HG03354 (cell line): ENCODE measurements around the gene SNN.

ENCODE experiments used
- ATAC-seq: cut with Tn5 transposase; IDR thresholded peaks from one replicate; pipeline ENCODE4 v1.9.1; 2021; ENCODE audit warnings: mild to moderate bottlenecking; ENCODE audit not compliant: unreplicated experiment, poor library complexity, severe bottlenecking

The SNN gene

DNA sequence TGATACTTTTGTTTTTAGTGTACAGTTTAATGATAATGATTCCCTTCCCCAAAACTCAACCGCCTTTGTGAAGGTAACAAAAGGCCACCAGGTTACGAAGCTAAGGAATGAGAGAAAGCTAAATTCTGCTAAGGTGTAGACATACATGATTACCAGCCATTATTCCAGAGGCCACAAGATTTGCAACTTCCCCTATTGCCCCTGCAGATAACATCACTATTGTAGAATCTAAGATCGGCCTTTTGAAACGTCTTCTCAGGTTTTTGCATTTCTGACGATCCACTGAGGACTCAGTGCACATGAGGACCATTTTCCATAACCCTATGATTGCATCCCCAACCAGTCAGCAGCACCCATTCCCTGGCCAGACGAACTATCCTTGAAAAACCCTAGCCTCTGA is 33.9 kb upstream of the SNN start:
- ATAC-seq: no peak

DNA sequence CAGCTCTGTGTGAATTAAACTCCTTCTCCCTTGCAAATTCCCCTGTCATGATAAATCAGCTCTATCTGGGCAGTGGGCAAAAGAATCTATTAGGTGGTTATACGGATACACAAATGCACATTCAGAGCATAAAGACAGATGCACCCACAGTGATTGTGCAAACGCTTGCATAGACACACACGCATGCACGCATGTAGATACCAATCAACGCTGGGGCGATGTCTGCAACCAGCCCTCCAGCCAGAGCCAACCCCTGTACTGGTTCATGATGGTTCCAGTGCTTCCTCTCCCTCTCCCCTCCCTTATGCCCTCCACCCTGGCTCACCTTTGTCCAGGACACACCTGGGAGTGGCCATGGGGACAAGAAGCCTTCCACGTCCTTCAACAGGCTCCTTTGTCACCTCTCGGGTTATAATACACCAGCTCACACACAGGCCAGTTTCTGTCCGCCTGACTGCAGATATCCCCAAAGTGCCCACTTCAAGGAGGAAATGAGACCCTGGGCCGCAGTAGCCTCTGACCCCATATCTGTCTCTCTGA is 33.1 kb upstream of the SNN start:
- ATAC-seq: no peak

DNA sequence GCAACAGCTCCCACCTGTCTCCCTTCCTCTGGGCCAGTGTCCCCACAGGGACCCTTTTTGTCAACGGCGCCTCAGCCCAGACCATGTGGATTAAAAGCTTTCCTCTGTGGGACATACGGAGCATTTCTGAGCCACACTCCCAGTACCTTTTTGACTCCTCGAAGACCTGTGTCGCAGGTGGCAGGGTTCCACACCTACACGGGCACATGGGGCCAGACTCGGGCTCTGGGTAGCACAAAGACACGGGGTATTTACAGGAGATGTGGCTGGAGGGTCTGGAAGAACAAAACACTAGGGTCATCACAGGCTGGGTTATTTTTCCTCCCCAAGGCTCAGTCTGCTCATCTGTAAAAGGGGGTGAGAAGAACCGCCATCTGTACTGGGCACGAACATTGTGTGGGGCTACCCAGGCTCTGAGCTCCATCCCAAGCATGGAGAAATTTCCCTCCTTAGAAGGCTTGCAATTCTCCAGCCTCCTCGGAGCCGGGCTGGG is 32.5 kb upstream of the SNN start:
- no peak for ATAC-seq

DNA sequence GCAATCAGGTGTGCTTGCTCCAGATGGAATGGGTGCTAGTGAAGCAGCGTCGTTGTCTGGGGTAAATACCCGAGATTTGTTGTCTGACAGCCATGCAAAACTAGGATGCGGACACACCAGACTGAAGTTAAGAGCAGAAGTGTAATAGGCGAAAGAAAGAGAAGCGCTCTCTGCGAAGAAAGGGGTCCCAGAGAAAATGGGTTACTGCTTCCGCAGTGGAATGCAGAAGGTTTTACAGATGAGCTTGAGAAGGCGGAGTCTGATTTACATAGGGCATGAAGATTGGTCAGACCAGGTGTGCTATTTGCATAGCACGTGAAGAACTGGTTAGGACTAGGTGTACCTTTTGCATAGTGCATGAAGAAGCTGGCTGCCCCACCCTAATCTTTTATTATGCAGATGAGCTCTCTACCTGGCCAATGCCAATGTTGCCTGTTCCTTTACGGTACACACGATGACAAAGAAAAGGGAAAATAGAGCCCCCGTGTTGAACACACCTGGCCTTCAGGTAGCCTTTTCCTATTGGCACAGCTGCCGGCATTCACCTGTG is 32.0 kb upstream of the SNN start:
- ATAC-seq: no peak

DNA sequence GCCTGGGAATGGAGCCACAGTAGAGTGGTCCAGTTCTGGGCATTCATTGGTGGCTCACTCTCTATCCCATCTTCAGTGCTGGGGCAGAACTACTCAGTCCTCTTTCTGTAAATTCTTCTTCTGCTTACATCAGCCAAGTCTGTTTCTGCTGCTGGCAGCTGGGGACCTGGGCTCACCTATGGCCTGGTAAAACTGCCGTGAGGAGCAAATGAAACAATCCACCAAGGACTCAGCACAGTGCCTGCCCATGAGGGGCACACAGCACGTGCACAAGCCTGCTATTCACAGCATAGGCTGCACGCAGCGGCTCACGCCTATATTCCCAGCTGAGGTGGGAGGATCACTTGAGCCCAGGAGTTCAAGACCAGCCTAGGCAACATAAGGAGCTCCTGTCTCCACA is 30.9 kb upstream of the SNN start:
- no peak for ATAC-seq

DNA sequence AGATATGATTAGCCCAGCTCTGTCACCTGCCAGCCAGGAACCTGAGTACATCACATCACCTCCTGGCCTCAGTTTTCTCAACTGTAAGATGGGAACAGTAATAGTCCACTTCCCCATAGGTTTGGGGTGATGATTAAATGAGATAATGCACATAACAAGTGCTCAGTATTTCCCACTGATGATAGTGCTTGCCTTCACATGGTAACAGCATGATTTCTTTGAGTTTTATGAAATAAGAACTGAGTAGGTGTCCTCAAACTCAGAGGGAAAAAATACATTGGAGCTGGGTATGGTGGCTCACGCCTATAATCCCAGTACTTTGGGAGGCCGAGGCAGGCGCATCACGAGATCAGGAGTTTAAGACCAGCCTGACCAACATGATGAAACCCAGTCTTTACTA is 30.1 kb upstream of the SNN start:
- no peak for ATAC-seq

DNA sequence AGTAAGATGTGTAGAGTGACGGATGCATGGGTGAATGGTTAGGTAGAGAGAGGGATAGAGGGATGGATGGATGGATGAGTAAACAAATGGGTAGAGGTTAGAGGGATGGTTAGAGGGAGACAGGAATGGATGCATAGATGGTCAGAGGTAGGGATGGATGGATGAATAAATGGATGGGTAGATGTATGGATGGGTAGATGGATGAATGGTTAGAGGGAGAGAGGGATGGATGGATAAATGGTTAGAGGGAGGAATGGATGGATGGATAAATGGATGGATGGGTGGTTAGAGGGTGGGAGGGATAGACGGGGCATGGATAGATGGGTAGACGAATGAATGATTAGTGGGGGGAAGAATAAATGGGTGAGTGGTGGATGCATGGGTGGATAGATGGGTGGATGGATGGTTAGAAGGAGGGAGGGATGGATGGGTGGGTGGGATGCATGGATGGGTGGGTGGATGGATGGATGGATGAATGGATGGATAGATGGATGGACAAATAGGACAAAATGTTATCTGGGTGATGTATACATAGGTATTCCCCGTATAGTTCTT is 29.2 kb upstream of the SNN start:
- ATAC-seq: no peak

DNA sequence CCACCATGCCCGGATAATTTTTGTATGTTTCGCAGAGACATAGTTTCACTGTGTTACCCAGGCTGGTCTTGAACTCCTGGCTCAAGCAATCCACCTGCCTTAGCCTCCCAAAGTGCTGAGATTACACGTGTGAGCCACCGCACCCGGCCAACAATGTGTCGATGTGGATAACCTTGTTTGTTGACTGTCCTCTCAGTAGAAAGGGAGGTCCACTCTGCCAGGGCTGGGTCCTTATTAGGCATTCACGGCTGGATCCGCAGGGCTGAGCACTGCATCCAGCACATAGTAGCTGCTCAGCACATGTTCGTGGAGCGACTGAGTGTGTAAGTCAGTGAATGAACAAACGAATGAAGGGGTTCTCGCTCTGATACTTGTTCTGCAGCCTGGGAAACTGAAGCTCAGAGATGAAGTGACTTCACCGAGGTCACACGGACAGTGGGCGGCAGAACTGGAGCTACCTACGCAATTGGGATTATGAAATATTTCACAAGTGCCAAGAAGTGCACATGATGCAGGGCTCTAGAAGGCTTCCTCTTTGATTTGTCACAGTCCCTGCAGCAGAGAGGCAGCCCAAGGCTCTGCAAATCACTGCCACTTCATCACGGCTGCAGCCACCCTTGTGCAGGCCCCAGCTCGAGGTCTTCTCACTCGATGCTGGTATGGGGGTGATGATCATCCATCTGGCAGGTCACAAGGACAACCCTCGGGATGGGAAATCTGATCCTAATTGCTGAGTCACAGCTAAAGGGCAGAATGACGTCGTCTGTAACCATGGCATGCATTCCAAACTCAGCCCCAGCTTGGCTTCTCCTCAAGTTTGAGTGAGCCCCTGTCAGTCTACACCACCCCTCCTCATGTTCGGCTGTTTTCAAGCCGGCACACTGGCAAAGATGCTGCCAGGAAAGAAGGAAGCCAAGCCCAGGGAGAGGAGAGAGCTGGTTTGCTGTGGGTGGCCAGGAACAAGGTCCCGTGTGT is 28.0 kb upstream of the SNN start:
- ATAC-seq: no peak

DNA sequence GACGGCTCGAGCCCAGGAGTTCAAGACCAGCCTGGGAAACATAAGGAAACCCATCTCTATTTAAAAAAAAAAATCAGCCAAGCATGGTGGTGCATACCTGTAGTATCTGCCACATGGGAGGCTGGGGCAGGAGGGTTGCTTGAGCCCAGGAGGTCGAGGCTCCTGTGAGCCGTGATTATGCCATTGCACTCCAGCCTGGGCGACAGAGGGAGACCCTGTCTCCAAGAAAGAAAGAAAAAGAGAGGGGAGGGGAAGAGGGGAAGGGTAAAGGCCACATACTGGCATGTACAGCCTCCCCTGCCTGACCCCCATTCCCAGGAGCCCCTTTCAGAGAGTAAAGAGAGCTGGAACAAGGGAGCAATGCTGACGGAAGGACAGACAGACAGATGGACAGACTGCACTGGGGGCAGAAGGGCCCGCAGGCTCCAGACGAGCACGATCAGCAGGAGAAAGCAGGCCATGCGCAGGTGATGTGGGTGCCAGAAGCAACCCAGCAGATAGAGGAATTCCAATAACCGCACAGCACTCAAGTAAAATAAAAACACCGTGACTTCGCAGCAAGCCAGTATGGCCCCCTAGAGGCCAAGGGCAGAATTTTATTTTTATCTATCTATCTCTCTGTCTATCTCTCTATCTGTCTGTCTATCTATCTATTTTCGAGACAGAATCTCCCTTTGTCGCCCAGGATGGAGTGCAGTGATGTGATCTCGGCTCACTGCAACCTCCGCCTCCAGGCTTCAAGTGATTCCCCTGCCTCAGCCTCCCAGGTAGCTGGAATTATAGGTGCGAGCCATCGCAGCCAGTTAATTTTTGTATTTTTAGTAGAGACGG is 27.1 kb upstream of the SNN start:
- ATAC-seq: no peak

DNA sequence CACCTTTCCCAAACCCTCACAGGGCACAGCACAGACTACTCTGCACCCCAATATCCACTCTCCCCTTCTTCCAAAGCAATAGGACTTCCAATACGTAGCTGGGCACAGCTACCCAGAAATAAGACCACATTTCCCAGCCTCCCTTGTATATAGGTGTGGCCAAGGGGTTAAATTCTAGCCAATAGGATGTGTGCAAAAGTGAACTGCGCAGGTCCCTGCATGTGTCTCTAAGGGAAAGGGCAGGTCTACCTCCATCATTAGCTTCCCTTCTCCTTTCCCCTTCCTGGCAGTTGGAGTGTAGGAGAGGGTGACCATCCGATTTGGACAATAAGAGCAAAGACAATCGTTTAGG is 25.5 kb upstream of the SNN start:
- ATAC-seq: no peak

DNA sequence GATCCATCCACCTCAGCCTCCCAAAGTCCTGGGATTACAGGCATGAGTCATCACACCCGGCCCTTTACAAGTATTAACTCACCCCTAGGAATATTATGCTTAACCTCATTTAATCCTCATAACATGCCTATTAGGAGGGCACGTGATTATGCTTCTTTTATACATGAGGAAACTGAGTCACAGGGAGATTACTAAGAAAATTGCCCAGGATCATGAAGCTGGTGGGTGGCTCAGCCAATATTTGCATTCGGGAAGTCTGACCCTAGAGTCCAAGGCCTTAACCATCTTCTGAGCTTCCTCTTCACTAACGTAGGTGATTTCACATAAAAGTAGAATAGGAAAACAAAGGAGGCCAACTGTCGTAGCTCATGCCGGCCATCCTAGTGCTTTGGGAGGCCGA is 19.0 kb upstream of the SNN start:
- no peak for ATAC-seq

DNA sequence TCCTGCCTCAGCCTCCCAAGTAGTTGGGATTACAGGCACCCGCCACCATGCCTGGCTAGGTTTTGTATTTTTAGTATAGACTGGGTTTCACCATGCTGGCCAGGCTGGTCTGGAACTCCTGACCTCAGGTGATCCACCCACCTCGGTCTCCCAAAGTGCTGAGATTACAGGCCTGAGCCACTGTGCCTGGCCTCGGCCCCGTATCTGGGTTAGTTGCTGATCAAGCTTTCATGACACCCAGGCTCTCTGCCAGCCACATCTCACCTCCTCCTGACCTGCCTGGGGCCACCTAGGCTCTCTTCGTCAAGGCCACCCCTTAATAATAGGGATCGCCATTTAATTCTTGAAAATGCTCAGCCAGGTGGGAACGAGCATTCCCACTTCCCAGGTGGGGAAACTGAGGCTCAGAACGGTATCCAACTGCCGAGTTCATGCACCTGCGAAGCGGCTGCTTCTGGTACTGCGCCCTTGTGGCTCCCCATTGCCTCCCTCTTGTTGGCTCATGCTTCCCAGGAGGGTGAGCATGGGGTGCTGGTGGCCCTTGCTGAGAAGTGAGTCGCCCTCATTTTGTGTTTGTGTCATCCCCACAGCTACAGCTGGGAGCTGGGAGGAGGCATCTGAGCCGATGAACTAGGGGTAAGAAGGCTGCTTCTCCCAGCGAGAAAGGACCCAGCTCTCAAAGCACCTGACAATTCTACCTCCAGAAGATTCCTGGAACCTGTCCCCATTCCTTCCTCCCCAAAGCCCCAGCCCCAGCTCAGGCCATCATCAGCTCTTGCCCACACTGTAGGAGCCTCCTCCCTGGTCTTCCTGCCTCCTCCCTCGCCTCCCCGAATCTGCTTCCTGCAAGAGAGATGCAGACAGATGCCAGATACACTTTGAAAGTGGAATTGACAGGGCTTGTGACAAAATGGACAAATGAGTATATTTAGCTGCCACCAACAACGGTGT is 17.3 kb upstream of the SNN start:
- no peak for ATAC-seq

DNA sequence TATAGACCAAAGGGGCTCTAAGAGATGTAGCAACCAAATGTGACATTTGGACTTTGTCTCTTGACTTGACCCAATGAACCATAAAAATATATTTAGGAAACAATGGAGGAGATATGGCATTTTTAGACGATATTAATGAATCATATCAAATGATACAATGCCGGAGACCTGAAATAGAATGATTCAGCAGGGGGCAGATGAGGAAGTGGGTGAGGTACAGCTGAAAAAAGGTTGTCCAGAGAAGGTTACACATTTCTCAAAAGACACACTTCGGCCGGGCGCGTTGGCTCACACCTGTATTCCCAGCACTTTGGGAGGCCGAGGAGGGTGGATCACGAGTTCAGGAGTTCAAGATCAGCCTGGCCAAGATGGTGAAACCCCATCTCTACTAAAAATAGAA is 16.5 kb upstream of the SNN start:
- no peak for ATAC-seq

DNA sequence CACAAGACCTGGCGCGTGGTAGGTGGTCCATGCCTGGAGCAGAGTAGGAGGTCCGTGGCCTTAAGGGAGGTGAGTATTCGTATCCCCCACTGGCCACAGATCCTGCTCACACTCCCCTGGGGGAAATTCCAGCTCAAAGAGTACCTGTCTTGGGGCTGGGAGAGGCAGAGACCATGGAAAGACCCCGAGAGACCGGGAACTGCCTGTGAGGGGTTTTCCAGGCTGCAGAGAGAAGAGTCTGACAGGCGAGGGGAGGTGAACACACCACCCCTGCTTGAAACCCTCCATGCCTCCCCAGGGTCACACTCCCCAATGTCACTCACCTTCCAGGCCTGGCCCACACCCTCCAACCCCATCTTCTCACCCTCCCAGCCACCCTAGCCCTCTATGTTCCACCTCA is 12.6 kb upstream of the SNN start:
- no peak for ATAC-seq

DNA sequence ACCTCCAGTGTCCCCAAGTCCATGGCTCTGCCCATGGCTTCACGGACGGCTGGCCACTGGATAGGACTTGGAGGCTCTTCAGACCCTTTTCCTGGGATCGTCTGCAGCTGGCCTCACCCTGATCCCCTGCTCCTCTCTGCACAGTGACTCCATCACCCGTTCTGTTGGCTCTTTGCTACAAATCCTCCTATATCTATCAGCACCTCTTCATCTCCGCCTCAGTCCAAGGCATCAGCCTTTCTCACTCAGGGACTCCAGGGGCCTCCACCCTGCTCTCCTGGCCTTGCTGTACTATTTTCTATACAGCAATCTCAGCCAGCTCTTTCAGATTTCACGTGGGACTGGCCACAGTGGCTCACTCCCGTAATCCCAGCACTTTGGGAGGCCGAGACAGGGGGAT is 10.7 kb upstream of the SNN start:
- ATAC-seq: no peak

DNA sequence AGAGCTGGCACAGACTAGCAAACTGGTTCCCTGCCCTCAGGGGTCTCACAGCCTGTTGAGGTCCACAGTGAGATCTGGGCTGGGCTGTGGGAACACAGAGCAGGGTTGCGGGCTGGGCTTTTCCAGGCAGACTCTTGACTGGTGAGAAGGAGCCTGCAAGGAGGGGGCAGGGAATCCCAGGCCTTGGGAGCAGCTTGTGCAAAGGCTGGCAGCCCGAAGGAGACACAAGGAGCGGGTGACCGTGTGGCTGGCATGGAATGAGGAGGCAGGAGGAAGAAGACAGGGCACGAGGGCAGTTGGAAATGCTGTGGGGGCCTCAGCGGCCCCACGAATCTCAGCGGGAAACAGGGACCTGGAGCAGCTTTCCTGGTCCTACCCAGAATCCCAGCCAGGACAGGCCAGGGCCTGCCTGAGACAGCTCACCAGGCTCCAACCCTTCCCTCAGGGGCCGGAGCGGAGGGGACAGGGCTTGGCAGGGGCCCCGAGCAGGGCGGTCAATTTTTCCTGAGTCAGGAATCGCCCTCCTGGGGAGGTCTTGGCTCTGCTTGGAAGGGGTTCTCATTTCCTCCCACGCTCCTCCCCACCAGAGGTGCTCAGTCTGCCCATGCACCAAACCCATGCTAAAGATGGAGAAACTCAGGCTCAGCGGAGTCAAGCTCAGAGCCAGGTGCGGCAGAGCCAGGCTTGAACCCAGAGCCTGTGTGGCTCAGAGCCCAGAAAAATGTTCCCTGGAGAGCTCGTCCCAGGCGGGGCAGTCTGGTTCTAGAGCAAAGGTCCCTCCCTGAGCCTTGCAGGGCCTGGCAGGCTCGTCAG is 9.2 kb upstream of the SNN start:
- ATAC-seq: no peak

DNA sequence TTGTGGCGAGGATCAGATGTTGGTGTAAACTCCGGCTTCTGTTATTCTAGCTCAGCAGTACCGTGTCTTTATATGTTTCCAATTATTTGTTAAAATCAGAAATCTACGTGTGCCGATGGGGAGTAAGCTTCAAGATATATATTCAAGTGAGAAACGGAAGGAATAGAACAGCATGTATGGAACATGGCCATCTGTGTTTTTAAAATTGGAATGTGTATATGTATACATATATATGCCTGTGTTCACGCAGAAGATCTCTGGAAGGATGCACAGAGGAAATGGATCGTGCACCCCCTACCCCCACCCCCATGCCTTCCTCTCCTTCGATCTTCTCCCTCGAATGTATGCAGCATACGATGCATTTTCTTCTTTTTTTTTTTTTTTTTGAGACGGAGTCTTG is 7.7 kb upstream of the SNN start:
- no peak for ATAC-seq

DNA sequence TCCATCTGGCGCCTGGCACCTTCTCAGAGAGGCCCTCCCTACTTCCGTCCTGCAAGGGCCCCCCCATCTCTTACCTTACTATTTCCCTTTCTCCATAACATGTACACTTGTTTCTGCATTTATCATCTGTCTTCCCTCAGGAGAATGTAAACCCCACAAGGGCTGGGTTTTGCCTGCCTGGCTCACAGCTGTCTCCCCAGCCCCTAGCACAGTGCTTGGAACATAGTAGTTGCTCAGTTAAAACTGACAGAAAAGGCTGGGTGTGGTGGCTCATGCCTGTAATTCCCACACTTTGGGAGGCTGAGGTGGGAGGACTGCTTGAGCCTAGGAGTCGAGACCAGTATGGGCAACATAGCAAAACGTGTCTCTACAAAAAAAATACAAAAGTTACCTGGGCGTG is 5.7 kb upstream of the SNN start:
- ATAC-seq: no peak
